ENCODE data around the gene FAAH.

GRCh38 chr1:46409063-46409372, 14.9 kb downstream of the FAAH start:
- TF ChIP-seq, protein P1, sequence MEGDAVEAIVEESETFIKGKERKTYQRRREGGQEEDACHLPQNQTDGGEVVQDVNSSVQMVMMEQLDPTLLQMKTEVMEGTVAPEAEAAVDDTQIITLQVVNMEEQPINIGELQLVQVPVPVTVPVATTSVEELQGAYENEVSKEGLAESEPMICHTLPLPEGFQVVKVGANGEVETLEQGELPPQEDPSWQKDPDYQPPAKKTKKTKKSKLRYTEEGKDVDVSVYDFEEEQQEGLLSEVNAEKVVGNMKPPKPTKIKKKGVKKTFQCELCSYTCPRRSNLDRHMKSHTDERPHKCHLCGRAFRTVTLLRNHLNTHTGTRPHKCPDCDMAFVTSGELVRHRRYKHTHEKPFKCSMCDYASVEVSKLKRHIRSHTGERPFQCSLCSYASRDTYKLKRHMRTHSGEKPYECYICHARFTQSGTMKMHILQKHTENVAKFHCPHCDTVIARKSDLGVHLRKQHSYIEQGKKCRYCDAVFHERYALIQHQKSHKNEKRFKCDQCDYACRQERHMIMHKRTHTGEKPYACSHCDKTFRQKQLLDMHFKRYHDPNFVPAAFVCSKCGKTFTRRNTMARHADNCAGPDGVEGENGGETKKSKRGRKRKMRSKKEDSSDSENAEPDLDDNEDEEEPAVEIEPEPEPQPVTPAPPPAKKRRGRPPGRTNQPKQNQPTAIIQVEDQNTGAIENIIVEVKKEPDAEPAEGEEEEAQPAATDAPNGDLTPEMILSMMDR (IDR thresholded peaks at IDR 0.05): no peak
- TF ChIP-seq POLR2A (IDR thresholded peaks at IDR 0.05): no peak
